ENCODE results near the gene NSMF.

- TF ChIP-seq CTCF (IDR thresholded peaks at IDR 0.05; ENCODE audit: low read depth, low read length) (peak; percentile 54), EZH2phosphoT487 (IDR thresholded peaks at IDR 0.05; ENCODE audit: low read depth) (no peak)
Observed at GRCh38 chr9:137422604-137423513, 36.3 kb downstream of the NSMF start, which contains the start of the genes EXD3 and NOXA1.
